ENCODE measurements around the gene RASGRF2. TPM values are rescaled to one million over a fixed set of nuclear protein-coding genes. Genes with fewer than 3 reads are reported as not detected.

Gene RASGRF2
- total and polyA plus RNA-seq, 9 donors: 0.40 to 0.95 (median 0.61) TPM

DNA sequence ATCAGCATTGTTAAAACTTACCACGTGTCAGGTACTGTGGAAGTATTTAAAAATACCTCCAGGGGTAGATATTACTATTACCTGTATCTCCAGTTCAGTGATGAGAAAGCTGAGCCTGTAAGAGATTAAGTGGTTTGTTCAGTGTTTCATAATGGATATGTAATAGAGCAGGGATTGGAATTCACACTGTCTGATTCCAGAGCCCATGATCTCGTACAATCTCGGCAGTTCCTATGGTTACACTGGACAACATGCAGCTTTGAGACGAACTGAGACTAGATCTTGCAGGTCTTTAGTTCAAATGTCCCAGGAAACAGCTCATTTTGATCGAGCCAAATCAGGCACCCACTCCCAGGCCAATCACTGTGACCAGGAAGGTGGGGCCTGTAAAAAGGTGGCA is 8.8 kb upstream of the RASGRF2 start:
- H3K9me3 ChIP-seq (replicated peaks; ENCODE audit: control insufficient read depth, low read depth, low read length): no peaks in the 10 kb centered on the region
- H3K36me3 ChIP-seq (ENCODE audit: control insufficient read depth, insufficient read depth, low read length): no peaks in the 10 kb centered on the region
- H3K27ac ChIP-seq (ENCODE audit: low read length): no peak overlapping the region
- peaks cover 10% of the 10 kb centered on the region for H3K27me3 ChIP-seq (ENCODE audit: control insufficient read depth, insufficient read depth, low read length)
- DNase-seq: no peak
- H3K4me1 ChIP-seq (ENCODE audit: control insufficient read depth, insufficient read depth, low read length): no peaks in the 10 kb centered on the region
- no peak overlapping the region for H3K4me3 ChIP-seq (ENCODE audit: low read length)
- WGBS (ENCODE audit: insufficient coverage): 67% methylated on average over 3 of the region's 5 CpGs

DNA sequence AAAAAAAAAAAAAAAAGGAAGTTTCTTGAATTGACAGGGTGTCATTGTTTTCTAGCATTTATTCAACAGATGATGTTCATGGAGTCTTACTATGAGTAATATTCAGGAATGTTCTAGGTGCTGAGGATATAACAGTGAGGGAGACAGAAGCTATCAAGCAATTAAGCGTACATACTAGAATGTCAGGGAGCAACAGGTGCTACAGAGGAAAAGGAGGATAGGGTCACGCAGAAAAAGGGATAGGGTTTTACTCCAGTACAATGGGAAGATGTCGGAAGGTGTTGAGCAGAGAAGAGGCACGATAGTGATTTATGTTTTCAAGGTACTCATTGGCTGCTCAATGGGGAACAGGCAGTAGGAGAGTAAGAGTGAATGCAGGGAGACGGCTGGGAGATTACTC is 6.6 kb upstream of the RASGRF2 start:
- WGBS (ENCODE audit: insufficient coverage): 92% methylated on average over 5 of the region's 5 CpGs

DNA sequence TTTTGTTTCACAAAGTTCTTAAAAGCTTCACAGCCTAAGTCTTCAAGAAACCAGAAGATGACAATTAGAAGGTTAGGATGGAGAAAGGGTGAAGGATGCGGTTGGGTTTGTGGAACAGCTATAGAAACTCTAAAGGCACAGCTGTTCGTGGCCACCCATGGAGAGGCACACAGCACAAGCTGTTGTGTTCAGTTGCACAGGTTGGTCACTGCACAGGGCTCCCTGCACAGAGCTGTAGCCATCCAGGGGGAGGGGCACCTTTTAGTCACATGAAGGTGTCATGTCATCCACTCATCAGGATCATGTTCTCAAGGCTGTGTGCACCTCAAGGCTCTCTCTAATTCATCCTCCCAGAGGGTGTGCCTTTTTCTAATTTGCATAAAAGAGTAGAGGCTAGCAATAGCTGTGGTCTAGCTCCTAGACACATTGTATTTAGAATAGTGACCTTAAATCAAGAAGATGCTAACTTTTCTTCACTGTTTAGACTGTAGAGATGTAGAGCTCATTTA is 5.0 kb upstream of the RASGRF2 start:
- DNase-seq: no peak
- Histone ChIP-seq H3K4me3 (ENCODE audit: low read length) (no peak overlapping the region), H3K36me3 (ENCODE audit: control insufficient read depth, insufficient read depth, low read length) (no peaks in the 10 kb centered on the region), H3K27ac (ENCODE audit: low read length) (no peak overlapping the region), H3K27me3 (ENCODE audit: control insufficient read depth, insufficient read depth, low read length) (peaks cover 29% of the 10 kb centered on the region), H3K9me3 (replicated peaks; ENCODE audit: control insufficient read depth, low read depth, low read length) (no peaks in the 10 kb centered on the region), H3K4me1 (ENCODE audit: control insufficient read depth, insufficient read depth, low read length) (no peaks in the 10 kb centered on the region)
- 100% methylated on average over 2 of the region's 2 CpGs for WGBS (ENCODE audit: insufficient coverage)

More for the DNA sequence above, 6.6 kb upstream of the RASGRF2 start:
- H3K27ac ChIP-seq (ENCODE audit: low read length): no peak overlapping the region
- no peak for DNase-seq
- H3K4me1 ChIP-seq (ENCODE audit: control insufficient read depth, insufficient read depth, low read length): no peaks in the 10 kb centered on the region
- H3K27me3 ChIP-seq (ENCODE audit: control insufficient read depth, insufficient read depth, low read length): peaks cover 17% of the 10 kb centered on the region
- H3K36me3 ChIP-seq (ENCODE audit: control insufficient read depth, insufficient read depth, low read length): no peaks in the 10 kb centered on the region
- no peak overlapping the region for H3K4me3 ChIP-seq (ENCODE audit: low read length)
- no peaks in the 10 kb centered on the region for H3K9me3 ChIP-seq (replicated peaks; ENCODE audit: control insufficient read depth, low read depth, low read length)

DNA sequence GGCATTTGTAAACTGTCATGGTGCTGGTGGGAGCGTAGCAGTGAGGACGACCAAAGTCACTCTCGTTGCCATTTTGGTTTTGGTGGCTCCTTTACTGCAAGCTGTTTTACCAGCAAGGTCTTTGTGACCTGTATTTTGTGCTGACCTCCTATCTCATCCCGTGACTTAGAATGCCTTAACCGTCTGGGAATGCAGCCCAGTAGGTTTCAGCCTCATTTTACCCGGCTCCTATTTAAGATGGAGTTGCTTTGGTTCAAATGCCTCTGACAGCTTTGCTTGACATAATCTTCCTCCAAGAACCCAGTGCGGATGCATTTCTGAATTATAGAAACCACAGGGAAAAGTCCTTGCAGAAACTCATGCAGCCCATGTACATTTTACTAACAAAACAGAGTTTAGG is 3.9 kb upstream of the RASGRF2 start:
- no peaks in the 10 kb centered on the region for H3K9me3 ChIP-seq (replicated peaks; ENCODE audit: control insufficient read depth, low read depth, low read length)
- 56% methylated on average over 6 of the region's 7 CpGs for WGBS (ENCODE audit: insufficient coverage)

DNA sequence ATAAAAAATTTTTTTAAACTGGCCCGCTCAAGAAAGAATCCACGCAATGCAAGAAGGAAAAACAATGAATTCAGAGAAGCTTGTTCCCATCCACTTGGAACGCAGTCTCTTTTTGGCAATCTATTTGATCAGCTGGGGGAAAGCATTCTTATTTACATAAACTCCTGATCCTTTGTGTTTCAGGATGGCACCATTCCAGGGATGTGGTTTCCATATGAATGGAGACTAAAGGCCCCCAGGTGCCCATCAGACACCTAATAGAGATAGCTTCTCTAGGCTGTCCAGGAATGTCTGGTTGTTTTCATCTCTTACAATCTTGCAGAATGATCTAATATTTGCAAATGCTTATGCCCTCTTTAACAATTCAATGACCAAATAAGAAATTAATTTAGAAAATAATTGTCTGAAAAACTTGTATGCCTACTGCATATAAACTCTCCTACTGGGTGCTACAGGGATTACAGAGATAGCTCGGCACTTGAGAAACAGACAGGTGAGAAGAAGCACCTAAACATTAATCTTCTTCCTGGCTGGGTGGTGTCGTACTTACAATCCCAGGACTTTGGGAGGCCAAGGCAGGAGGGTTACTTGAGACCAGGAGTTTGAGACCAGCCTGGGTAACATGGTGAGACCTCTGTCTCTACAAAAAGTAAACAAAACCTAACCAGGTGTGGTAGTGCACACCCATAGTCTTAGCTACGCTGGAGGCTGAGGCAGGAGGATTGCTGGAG is 3.0 kb upstream of the RASGRF2 start:
- H3K36me3 ChIP-seq (ENCODE audit: control insufficient read depth, insufficient read depth, low read length): no peaks in the 10 kb centered on the region
- peaks cover 6% of the 10 kb centered on the region for H3K4me1 ChIP-seq (ENCODE audit: control insufficient read depth, insufficient read depth, low read length)
- H3K4me3 ChIP-seq (ENCODE audit: low read length): no peak overlapping the region
- H3K9me3 ChIP-seq (replicated peaks; ENCODE audit: control insufficient read depth, low read depth, low read length): no peaks in the 10 kb centered on the region
- no peak for DNase-seq
- no peak overlapping the region for H3K27ac ChIP-seq (ENCODE audit: low read length)
- H3K27me3 ChIP-seq (ENCODE audit: control insufficient read depth, insufficient read depth, low read length): peaks cover 45% of the 10 kb centered on the region
- 52% methylated on average over 3 of the region's 6 CpGs for WGBS (ENCODE audit: insufficient coverage)

More for the DNA sequence above, 3.9 kb upstream of the RASGRF2 start:
- Histone ChIP-seq H3K27ac (ENCODE audit: low read length) (no peak overlapping the region), H3K27me3 (ENCODE audit: control insufficient read depth, insufficient read depth, low read length) (peaks cover 37% of the 10 kb centered on the region), H3K36me3 (ENCODE audit: control insufficient read depth, insufficient read depth, low read length) (no peaks in the 10 kb centered on the region), H3K4me1 (ENCODE audit: control insufficient read depth, insufficient read depth, low read length) (peaks cover 6% of the 10 kb centered on the region), H3K4me3 (ENCODE audit: low read length) (no peak overlapping the region)
- no peak for DNase-seq

DNA sequence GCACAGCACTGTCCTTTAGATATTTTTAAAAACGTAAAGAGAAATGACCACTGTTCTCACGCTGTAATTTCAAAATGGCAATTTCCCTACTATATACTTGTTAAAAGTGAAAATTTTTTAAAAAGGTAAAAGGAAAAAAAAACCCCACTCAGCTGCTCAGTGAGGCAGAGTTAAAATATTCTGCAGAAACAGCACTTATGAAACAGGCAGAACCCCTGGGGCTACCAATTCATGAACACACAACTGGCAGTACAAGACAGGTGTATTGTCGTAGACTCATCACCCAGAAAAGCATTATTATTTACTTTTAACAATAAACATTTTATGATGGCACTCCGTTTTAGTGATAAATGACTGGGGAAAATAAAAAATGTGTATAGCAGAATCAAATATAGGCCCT is 1.5 kb upstream of the RASGRF2 start:
- H3K27me3 ChIP-seq (ENCODE audit: control insufficient read depth, insufficient read depth, low read length): peaks cover 49% of the 10 kb centered on the region
- H3K27ac ChIP-seq (ENCODE audit: low read length): no peak overlapping the region
- no peaks in the 10 kb centered on the region for H3K36me3 ChIP-seq (ENCODE audit: control insufficient read depth, insufficient read depth, low read length)
- DNase-seq: no peak
- peaks cover 6% of the 10 kb centered on the region for H3K4me1 ChIP-seq (ENCODE audit: control insufficient read depth, insufficient read depth, low read length)
- no peaks in the 10 kb centered on the region for H3K9me3 ChIP-seq (replicated peaks; ENCODE audit: control insufficient read depth, low read depth, low read length)
- no CpG with 5 or more reads among the region's 4 CpGs for WGBS (ENCODE audit: insufficient coverage)
- H3K4me3 ChIP-seq (ENCODE audit: low read length): no peak overlapping the region

DNA sequence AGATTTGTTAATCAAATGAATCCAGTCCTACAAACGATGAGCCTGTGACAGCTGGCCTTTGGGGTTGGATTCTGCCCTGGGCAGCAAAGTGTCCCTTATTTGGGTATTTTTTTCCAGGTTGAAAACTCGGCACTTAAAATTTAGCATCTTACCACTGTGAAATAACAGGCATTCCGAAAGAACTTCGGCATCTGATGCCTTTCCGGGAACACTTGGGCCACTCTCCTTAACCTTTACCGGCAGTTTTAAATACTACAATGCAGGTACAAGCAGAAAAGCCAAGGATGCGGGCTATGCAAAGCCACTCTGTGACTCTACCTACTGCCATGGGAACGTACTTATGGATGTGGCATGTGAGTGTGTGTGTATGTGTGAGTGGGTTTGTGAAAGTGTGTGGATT is 1.0 kb upstream of the RASGRF2 start:
- peaks cover 49% of the 10 kb centered on the region for H3K27me3 ChIP-seq (ENCODE audit: control insufficient read depth, insufficient read depth, low read length)
- no peaks in the 10 kb centered on the region for H3K36me3 ChIP-seq (ENCODE audit: control insufficient read depth, insufficient read depth, low read length)
- WGBS (ENCODE audit: insufficient coverage): 36% methylated on average over 3 of the region's 8 CpGs
- no peak for DNase-seq
- no peaks in the 10 kb centered on the region for H3K9me3 ChIP-seq (replicated peaks; ENCODE audit: control insufficient read depth, low read depth, low read length)
- H3K4me3 ChIP-seq (ENCODE audit: low read length): no peak overlapping the region
- no peak overlapping the region for H3K27ac ChIP-seq (ENCODE audit: low read length)
- H3K4me1 ChIP-seq (ENCODE audit: control insufficient read depth, insufficient read depth, low read length): peaks cover 6% of the 10 kb centered on the region

GRCh38 chr5:80960531-80961375 is 590 bp downstream of the RASGRF2 start:
- Histone ChIP-seq H3K27ac (ENCODE audit: low read length) (no peak overlapping the region), H3K9me3 (replicated peaks; ENCODE audit: control insufficient read depth, low read depth, low read length) (no peaks in the 10 kb centered on the region), H3K27me3 (ENCODE audit: control insufficient read depth, insufficient read depth, low read length) (peaks cover 42% of the 10 kb centered on the region), H3K4me1 (ENCODE audit: control insufficient read depth, insufficient read depth, low read length) (peaks cover 6% of the 10 kb centered on the region), H3K4me3 (ENCODE audit: low read length) (peak overlapping the region; percentile 28), H3K36me3 (ENCODE audit: control insufficient read depth, insufficient read depth, low read length) (no peaks in the 10 kb centered on the region)
- WGBS (ENCODE audit: insufficient coverage): under 1% methylated on average over 83 of the region's 84 CpGs
- DNase-seq: no peak

DNA sequence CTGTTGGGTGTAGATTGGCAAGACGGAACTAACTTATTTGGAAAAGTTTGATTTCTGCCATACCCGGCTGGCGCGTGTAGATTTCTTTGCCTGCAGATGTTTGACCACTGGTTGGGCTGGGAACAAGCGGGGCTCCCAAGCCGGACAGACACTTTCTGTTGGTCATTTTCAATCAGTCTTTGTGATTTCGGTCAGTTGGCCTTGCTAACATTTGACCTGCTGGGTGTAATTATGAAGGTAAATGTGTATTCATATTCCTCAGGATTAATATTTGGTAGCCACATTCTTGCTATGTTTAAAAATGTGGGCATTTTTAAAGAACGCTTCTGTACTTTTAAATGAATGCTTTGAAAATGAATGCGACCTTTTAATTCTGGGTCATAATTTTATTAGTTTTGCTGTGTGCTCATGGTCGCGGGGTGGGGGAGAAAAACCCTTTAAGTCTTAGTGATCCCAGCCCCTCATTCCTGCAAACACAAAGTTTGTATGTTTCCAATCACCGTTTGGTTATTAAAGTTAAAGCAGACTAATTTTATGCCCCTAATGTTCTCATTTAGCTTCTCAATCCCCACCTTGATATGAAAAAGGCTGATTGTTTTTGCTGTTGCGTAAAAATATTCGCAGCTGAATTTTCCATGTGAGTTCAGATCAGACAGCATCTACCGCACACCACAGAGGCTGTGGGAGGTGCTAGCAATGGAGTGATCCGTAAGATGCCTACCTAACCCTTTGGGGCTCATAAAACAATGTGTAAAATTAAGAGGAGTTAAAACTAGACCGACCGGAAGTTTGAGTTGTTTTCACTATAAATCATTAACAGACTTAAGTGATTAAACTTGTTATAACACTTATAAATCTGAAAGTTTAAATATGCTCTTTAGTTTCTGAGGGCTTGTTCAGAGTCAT is 1.5 kb downstream of the RASGRF2 start:
- no peaks in the 10 kb centered on the region for H3K36me3 ChIP-seq (ENCODE audit: control insufficient read depth, insufficient read depth, low read length)
- H3K27ac ChIP-seq (ENCODE audit: low read length): no peak overlapping the region
- WGBS (ENCODE audit: insufficient coverage): 29% methylated on average over 6 of the region's 18 CpGs
- H3K4me1 ChIP-seq (ENCODE audit: control insufficient read depth, insufficient read depth, low read length): peaks cover 6% of the 10 kb centered on the region
- no peak for DNase-seq
- no peaks in the 10 kb centered on the region for H3K9me3 ChIP-seq (replicated peaks; ENCODE audit: control insufficient read depth, low read depth, low read length)
- peaks cover 39% of the 10 kb centered on the region for H3K27me3 ChIP-seq (ENCODE audit: control insufficient read depth, insufficient read depth, low read length)
- peak overlapping the region; percentile 28 for H3K4me3 ChIP-seq (ENCODE audit: low read length)

Measured in muscle of leg (tissue), 11 donors.